ENCODE data around the gene CSNK1G2. TPM values are rescaled to one million over a fixed set of nuclear protein-coding genes. Genes with fewer than 3 reads are reported as not detected.

CSNK1G2 gene
- 81.2 and 81.9 TPM in 2 replicates for total RNA-seq (ENCODE audit: low replicate concordance)

DNA sequence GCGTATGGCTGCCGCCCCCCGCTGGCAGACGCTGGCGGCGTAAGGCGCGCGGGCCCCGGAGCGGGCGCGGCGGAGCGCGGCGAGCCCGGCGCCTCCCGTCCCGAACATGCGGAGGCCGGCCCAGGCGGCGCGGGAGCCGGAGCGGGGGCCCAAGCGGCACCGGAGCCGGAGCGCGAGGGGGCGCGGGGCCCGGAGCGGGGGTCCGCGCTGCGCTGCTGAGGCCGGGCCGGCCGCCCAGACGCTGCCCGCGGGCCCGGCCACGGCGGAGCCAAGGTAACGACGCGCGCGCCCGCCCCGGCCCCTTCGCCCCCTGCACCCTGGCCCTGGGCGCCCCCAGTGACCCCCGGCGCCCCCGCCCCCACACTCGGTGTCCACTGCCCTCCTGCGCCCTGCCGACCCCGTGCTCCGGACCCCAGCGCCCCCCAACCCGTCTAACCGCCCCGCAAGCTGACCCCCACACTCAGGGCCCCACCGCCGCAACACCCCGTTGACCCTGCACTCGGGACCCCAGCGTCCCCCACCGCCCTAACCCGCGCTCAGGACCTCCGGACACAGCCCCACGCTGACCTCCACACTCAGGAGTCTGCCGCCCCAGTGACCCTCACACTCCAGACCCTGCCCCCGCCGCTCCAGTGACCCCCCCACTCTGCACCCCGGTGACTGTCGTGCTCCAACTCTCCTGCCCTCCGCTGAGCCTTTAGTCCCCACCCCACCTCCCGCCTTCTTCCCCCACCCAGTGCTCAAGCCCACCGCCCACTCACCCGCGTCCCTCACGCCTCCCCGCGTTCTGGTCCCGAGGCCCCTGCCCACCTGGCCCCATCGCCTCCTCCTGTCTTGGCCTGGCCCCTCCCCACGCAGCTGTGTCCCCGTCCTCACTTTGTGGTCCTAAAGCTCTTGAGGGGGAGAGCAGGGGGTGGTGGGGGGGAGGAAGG is at the start of gene CSNK1G2:
TSS of gene CSNK1G2 (plus strand) at position 27 of the 932 bp plus-strand sequence. CDS start 28,601 bp downstream, outside the sequence.

DNA sequence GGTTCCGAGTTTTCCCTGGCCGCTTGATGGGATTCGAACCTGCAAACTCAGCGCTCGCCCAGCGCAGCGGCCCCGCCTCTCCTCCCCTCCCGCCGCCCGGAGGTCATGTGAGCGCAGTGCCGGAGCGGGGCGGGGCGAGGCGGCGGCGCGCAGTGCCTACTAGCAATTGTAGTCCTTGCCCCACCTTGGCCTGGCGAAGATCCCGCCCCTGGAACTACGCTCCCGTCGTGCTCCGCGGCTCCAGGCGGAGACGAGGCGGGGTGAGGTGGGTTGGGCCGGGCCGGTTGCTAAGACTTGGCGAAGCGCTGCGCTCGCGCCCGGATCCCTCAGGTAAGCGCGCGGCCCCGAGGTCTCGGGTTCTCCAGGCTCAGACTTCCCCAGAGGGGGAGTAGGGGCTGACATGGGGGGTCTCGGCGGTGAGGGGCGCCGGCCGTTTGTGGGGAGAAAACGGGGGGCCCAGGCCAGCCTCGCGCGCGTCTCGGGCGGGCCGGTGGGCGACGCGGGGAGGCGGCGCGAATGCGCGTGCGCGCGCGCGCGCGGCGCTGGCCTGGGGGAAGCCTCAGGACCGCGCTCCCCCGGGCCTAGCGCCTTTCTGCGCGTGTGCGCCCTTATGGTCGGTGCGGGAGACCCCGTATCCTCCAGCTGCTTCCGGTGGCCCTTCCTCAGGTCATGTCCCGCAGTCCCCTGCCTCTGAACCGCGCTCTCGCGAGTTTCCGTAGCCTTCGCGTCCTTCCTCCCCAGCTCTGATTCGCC is 35.7 kb upstream of the CSNK1G2 start, which contains the start of the genes ADAT3 and SCAMP4:
TSS of gene ADAT3 (plus strand) at position 290 of the 753 bp plus-strand sequence. CDS start 6,649 bp downstream, outside the sequence.
TSS of gene SCAMP4 (plus strand) at position 290 of the 753 bp plus-strand sequence. CDS start 9,621 bp downstream, outside the sequence.

DNA sequence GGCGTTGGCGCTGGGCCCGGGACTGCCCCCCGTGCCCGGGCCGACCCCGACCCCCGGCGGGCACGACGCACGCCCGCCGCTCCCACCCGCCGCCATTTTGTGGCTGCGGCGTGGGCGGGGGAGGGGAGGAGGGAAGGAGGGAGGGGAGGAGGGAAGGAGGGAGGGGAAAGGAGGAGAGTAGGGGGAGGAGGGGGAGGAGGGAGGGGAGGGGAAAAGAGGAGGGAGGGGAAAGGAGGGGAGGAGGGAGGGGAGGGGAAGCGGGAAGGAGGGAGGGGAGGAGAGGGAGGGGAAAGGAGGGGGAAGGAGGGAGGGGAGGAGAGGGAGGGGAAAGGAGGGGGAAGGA is 74.6 kb downstream of the CSNK1G2 start, which contains the start of gene BTBD2:
TSS of gene BTBD2 (minus strand) at position 107 of the 343 bp plus-strand sequence. CDS start at position 96, 11 bp downstream.

Other genes starting within 250 kb of the CSNK1G2 start
- gene ONECUT3, start 187.7 kb upstream of the CSNK1G2 start, total RNA-seq (ENCODE audit: low replicate concordance): not detected in 2 replicates
- 0.82 and 2.0 TPM in 2 replicates for gene ATP8B3, start 128.9 kb upstream of the CSNK1G2 start, total RNA-seq (ENCODE audit: low replicate concordance)
- 2.9 and 4.1 TPM in 2 replicates for gene REXO1, start 92.7 kb upstream of the CSNK1G2 start, total RNA-seq (ENCODE audit: low replicate concordance)
- 0.94 and 3.8 TPM in 2 replicates for gene KLF16, start 77.6 kb upstream of the CSNK1G2 start, total RNA-seq (ENCODE audit: low replicate concordance)
- 101 and 167 TPM in 2 replicates for gene ABHD17A, start 55.7 kb upstream of the CSNK1G2 start, total RNA-seq (ENCODE audit: low replicate concordance)
- 2.0 and 2.1 TPM in 2 replicates for gene ADAT3, start 35.8 kb upstream of the CSNK1G2 start, total RNA-seq (ENCODE audit: low replicate concordance)
- 12.4 and 20.6 TPM in 2 replicates for gene SCAMP4, start 35.8 kb upstream of the CSNK1G2 start, total RNA-seq (ENCODE audit: low replicate concordance)
- gene BTBD2, start 74.5 kb downstream of the CSNK1G2 start, total RNA-seq (ENCODE audit: low replicate concordance): 45.7 and 76.4 TPM in 2 replicates
- gene MKNK2, start 110.1 kb downstream of the CSNK1G2 start, total RNA-seq (ENCODE audit: low replicate concordance): 93.6 and 184 TPM in 2 replicates
- 11.0 and 13.1 TPM in 2 replicates for gene MOB3A, start 155.2 kb downstream of the CSNK1G2 start, total RNA-seq (ENCODE audit: low replicate concordance)
- 0.90 and 2.1 TPM in 2 replicates for gene IZUMO4, start 155.7 kb downstream of the CSNK1G2 start, total RNA-seq (ENCODE audit: low replicate concordance)
- gene AP3D1, start 210.4 kb downstream of the CSNK1G2 start, total RNA-seq (ENCODE audit: low replicate concordance): 97.0 and 114 TPM in 2 replicates
- gene DOT1L, start 222.8 kb downstream of the CSNK1G2 start, total RNA-seq (ENCODE audit: low replicate concordance): 2.7 and 4.7 TPM in 2 replicates

All from smooth muscle cell of the coronary artery (primary cell).